PC-3 (cell line): Measurements from ENCODE around the gene C4orf46. TPM values are rescaled to one million over a fixed set of nuclear protein-coding genes. Genes with fewer than 3 reads are reported as not detected.

Experiments
- ATAC-seq: fragments of 200-7000 bp; cut with Tn5 transposase; 2 replicates; pipeline ENCODE4 v1.9.1; 2020; ENCODE audit warnings: mild to moderate bottlenecking, moderate library complexity
- BruUV-seq: library from RNA; stranded (reverse); fragments of 400-500 nt; replicated peaks from 2 replicates; lab custom pipeline; 2021; lab: Mats Ljungman, UMichigan
- CTCF ChIA-PET: fragments of 300-600 bp; sonication (Branson Sonifier 250); formaldehyde crosslinking; loops from one replicate; lab custom pipeline; 2022; ENCODE audit warnings: antibody characterized with exemption; lab: Charles Lee
- POLR2A ChIA-PET: fragments of 300-600 bp; sonication (Branson Sonifier 250); formaldehyde crosslinking; loops from one replicate; lab custom pipeline; 2022; ENCODE audit warnings: antibody characterized with exemption; ENCODE audit not compliant: unreplicated experiment; lab: Charles Lee
- DNase-seq: peaks from one replicate; pipeline ENCODE4 v3.0.0-alpha.2; 2015
- H2AFZ ChIP-seq: fragments of 300-600 bp; sonication (generic); 2 replicates; pipeline ENCODE4 v1.6.0; 2016; ENCODE audit warnings: antibody characterized with exemption, low read length
- H3F3A ChIP-seq: fragments of 300-600 bp; sonication (generic); one replicate; pipeline ENCODE4 v1.6.0; 2017; ENCODE audit warnings: antibody characterized with exemption, low read length, control low read depth, mild to moderate bottlenecking; ENCODE audit not compliant: unreplicated experiment
- H3K27ac ChIP-seq: fragments of 300-600 bp; sonication (generic); 2 replicates; pipeline ENCODE4 v1.5.1; 2016; ENCODE audit warnings: mild to moderate bottlenecking, low read length
- H3K27me3 ChIP-seq: fragments of 300-600 bp; sonication (generic); 2 replicates; pipeline ENCODE4 v1.6.1; 2016; ENCODE audit warnings: low read length, mixed read lengths
- H3K36me3 ChIP-seq: fragments of 300-600 bp; sonication (generic); 2 replicates; pipeline ENCODE4 v1.6.1; 2016; ENCODE audit warnings: low read depth, mixed run types, low read length, mixed read lengths
- H3K4me1 ChIP-seq: fragments of 300-600 bp; sonication (generic); 2 replicates; pipeline ENCODE4 v1.5.1; 2016; ENCODE audit warnings: low read length; ENCODE audit not compliant: insufficient read depth
- H3K4me2 ChIP-seq: fragments of 300-600 bp; sonication (generic); 2 replicates; pipeline ENCODE4 v1.6.0; 2016; ENCODE audit warnings: low read length
- H3K4me3 ChIP-seq: fragments of 300-600 bp; sonication (generic); 2 replicates; pipeline ENCODE4 v1.5.1; 2016; ENCODE audit warnings: mild to moderate bottlenecking, low read length, mixed read lengths
- H3K79me2 ChIP-seq: fragments of 300-600 bp; sonication (generic); 2 replicates; pipeline ENCODE4 v1.6.1; 2017; ENCODE audit warnings: low read length, mixed read lengths
- H3K9ac ChIP-seq: fragments of 300-600 bp; sonication (generic); 2 replicates; pipeline ENCODE4 v1.6.0; 2016; ENCODE audit warnings: mild to moderate bottlenecking, low read length
- H3K9me2 ChIP-seq: fragments of 300-600 bp; sonication (generic); replicated peaks from 2 replicates; pipeline ENCODE4 v1.6.1; 2016; ENCODE audit warnings: mixed run types, low read length, mixed read lengths
- H3K9me3 ChIP-seq: fragments of 300-600 bp; sonication (generic); 2 replicates; pipeline ENCODE4 v1.6.1; 2016; ENCODE audit warnings: low read length, mixed read lengths
- H4K20me1 ChIP-seq: fragments of 300-600 bp; sonication (generic); 2 replicates; pipeline ENCODE4 v1.6.1; 2016; ENCODE audit warnings: low read length, mixed read lengths
- CTCF ChIP-seq: fragments of 300-600 bp; sonication (generic); conservative IDR thresholded peaks from 2 replicates; pipeline ENCODE4 v1.5.1; 2017; ENCODE audit warnings: antibody characterized with exemption, low read depth, mild to moderate bottlenecking, low read length
- EZH2 ChIP-seq: fragments of 300-600 bp; sonication (generic); IDR thresholded peaks from one replicate; pipeline ENCODE4 v1.6.1; 2017; ENCODE audit warnings: antibody characterized with exemption, mild to moderate bottlenecking, low read length; ENCODE audit not compliant: unreplicated experiment
- EZH2phosphoT487 ChIP-seq: fragments of 300-600 bp; sonication (generic); IDR thresholded peaks from 2 replicates; pipeline ENCODE4 v1.6.1; 2018; ENCODE audit warnings: mild to moderate bottlenecking, antibody characterized with exemption, low read length, borderline replicate concordance
- intact Hi-C: fragments of 100-400 bp; cut with micrococcal nuclease; formaldehyde crosslinking; loops from 2 replicates; pipeline ENCODE4 v1.9.0; 2023
- total RNA-seq: library from RNA; depleted of rRNA; stranded (reverse); fragments of >200 nt; gene quantifications from 2 replicates; pipeline ENCODE4 v1.2.3, GENCODE V29; 2014

The C4orf46 gene
- total RNA-seq, 1 experiment from 2014 or later = 10.9 TPM

GRCh38 chr4:158636619-158637018 lies 35.1 kb downstream of the C4orf46 start:
- Histone ChIP-seq H3K36me3 (no peaks in the 10 kb centered on the region), H3K9ac (no peak overlapping the region), H3K9me2 (no peaks in the 10 kb centered on the region), H3K4me3 (no peak overlapping the region), H3K79me2 (no peaks in the 10 kb centered on the region), H3K4me2 (no peak overlapping the region), H3K27ac (no peak overlapping the region), H4K20me1 (no peaks in the 10 kb centered on the region), H3K9me3 (no peaks in the 10 kb centered on the region), H3F3A (no peaks in the 10 kb centered on the region), H3K4me1 (peaks cover under 1% of the 10 kb centered on the region; the same call in 1 of the 2 replicates), H2AFZ (no peak overlapping the region), H3K27me3 (no peaks in the 10 kb centered on the region)
- no TSS peak for BruUV-seq
- DNase-seq = no peak
- TF ChIP-seq EZH2phosphoT487 (no peak), CTCF (no peak), EZH2 (no peak)
- ChIA-PET CTCF (no interaction called here), POLR2A (no interaction called here)
- intact Hi-C loops = no loop called here
- ATAC-seq = no peak

- no peaks in the 10 kb centered on the region for H4K20me1 ChIP-seq
- POLR2A ChIA-PET = no interaction called here
- ATAC-seq = peak; percentile 68
- no peaks in the 10 kb centered on the region for H3K79me2 ChIP-seq
- H3K36me3 ChIP-seq = no peaks in the 10 kb centered on the region
- BruUV-seq = no TSS peak
- DNase-seq = peak; percentile 71
- H3K9me2 ChIP-seq = no peaks in the 10 kb centered on the region
- no peaks in the 10 kb centered on the region for H3F3A ChIP-seq
- H2AFZ ChIP-seq = no peak overlapping the region
- H3K9ac ChIP-seq = no peak overlapping the region
- no peak for TF ChIP-seq EZH2
- no peak for TF ChIP-seq EZH2phosphoT487
- no peak for TF ChIP-seq CTCF
- CTCF ChIA-PET = no interaction called here
- intact Hi-C loops = no loop called here
- H3K4me1 ChIP-seq = peaks cover 11% of the 10 kb centered on the region
- H3K27me3 ChIP-seq = no peaks in the 10 kb centered on the region
- peak overlapping the region; percentile 32; the same call in 1 of the 2 replicates for H3K27ac ChIP-seq
- H3K4me2 ChIP-seq = peak overlapping the region; percentile 39; the same call in 1 of the 2 replicates
- no peaks in the 10 kb centered on the region for H3K9me3 ChIP-seq
- H3K4me3 ChIP-seq = no peak overlapping the region
Observed at GRCh38 chr4:158630893-158631292, 40.8 kb downstream of the C4orf46 start.

GRCh38 chr4:158625544-158625943 lies 46.1 kb downstream of the C4orf46 start:
- Histone ChIP-seq H3K9me2 (no peaks in the 10 kb centered on the region), H3K4me1 (peaks cover 3% of the 10 kb centered on the region; the same call in 1 of the 2 replicates), H3K4me2 (no peak overlapping the region), H3K27me3 (no peaks in the 10 kb centered on the region), H3K79me2 (no peaks in the 10 kb centered on the region), H4K20me1 (no peaks in the 10 kb centered on the region), H3K36me3 (no peaks in the 10 kb centered on the region), H3F3A (no peaks in the 10 kb centered on the region), H3K9ac (no peak overlapping the region), H3K27ac (no peak overlapping the region), H3K9me3 (no peaks in the 10 kb centered on the region), H3K4me3 (no peak overlapping the region), H2AFZ (no peak overlapping the region)
- intact Hi-C loops = loop anchor here (1.0 kb wide), 3 partner anchors 47 to 365 kb away; no protein-coding TSS in a partner anchor
- POLR2A ChIA-PET = interaction anchor here (0.6 kb wide), 1 partner anchor 394 kb away, joined by 3 read pairs; no protein-coding TSS in a partner anchor
- no peak for TF ChIP-seq EZH2
- TF ChIP-seq EZH2phosphoT487 = no peak
- TF ChIP-seq CTCF = no peak
- BruUV-seq = no TSS peak
- no peak for DNase-seq
- no peak for ATAC-seq
- CTCF ChIA-PET = no interaction called here
